C4-2B (cell line): Measurements from ENCODE around the gene CTR9.

Experiments used
- CTCF ChIP-seq: fragments of 450-650 bp; conservative IDR thresholded peaks from 2 replicates; pipeline ENCODE4 v1.5.1; 2017; ENCODE audit warnings: mild to moderate bottlenecking
- ZFX ChIP-seq: fragments of 450-650 bp; IDR thresholded peaks from 2 replicates; pipeline ENCODE4 v1.6.1; 2017

- no peak for TF ChIP-seq CTCF
- no peak for TF ChIP-seq ZFX
Observed at GRCh38 chr11:10823152-10823579, 72.1 kb downstream of the CTR9 start.
